HEK293 (cell line): ENCODE data around the gene GBF1.

Experiments
- CTCF ChIA-PET: fragments of 350-600 bp; formaldehyde crosslinking; extraction: SDS; loops from one replicate; lab custom pipeline; 2021; ENCODE audit warnings: antibody characterized with exemption; lab: Yijun Ruan, JAX
- POLR2A ChIA-PET: fragments of 300-600 bp; formaldehyde crosslinking; extraction: SDS; loops from one replicate; lab custom pipeline; 2020; ENCODE audit warnings: antibody characterized with exemption, inconsistent platforms; lab: Yijun Ruan, JAX
- H3K27ac ChIP-seq: fragments of 200-500 bp; sonication (Bioruptor generic); 2 replicates; pipeline ENCODE4 v1.5.1; 2014; ENCODE audit warnings: low read depth, low read length, control low read depth, inconsistent platforms; ENCODE audit errors: extremely low read depth
- H3K36me3 ChIP-seq, 2 experiments: fragments of 200-500 bp in 1 of 2; sonication (Bioruptor generic) in 1 of 2; 1 replicate in 1 of 2; 2 replicates in 1 of 2; pipeline ENCODE4 v1.5.1; 2014 to 2017; ENCODE audit warnings: inconsistent platforms in 2 of 2, low read length in 2 of 2; ENCODE audit not compliant: control insufficient read depth in 2 of 2, insufficient read depth in 1 of 2
- H3K4me1 ChIP-seq: fragments of 200-500 bp; sonication (Bioruptor generic); 2 replicates; pipeline ENCODE4 v1.5.1; 2014; ENCODE audit warnings: mild to moderate bottlenecking, low read length, inconsistent platforms; ENCODE audit not compliant: control insufficient read depth, insufficient read depth
- H3K4me3 ChIP-seq: 2 replicates; pipeline ENCODE4 v1.5.1; 2011; ENCODE audit warnings: low read depth, mild to moderate bottlenecking, control low read depth, low read length, moderate library complexity
- H3K9me3 ChIP-seq: fragments of 200-500 bp; sonication (Bioruptor generic); 2 replicates; pipeline ENCODE4 v1.5.1; 2014; ENCODE audit warnings: low read depth, low read length, inconsistent platforms; ENCODE audit not compliant: control insufficient read depth, insufficient read depth
- BCL11B ChIP-seq: fragments of 450-650 bp; formaldehyde crosslinking; IDR thresholded peaks from 2 replicates; pipeline ENCODE4 v1.5.1; 2016; ENCODE audit warnings: low read depth, missing biosample characterization, missing genetic modification characterization
- FEZF1 ChIP-seq: fragments of 450-650 bp; formaldehyde crosslinking; IDR thresholded peaks from 2 replicates; pipeline ENCODE4 v1.5.1; 2016; ENCODE audit warnings: missing biosample characterization, missing genetic modification characterization
- KLF7 ChIP-seq: fragments of 450-650 bp; formaldehyde crosslinking; IDR thresholded peaks from 2 replicates; pipeline ENCODE4 v1.5.1; 2016; ENCODE audit warnings: missing biosample characterization, missing genetic modification characterization, borderline replicate concordance
- MZF1 ChIP-seq: fragments of 450-650 bp; formaldehyde crosslinking; IDR thresholded peaks from 2 replicates; pipeline ENCODE4 v1.5.1; 2017; ENCODE audit warnings: missing biosample characterization, missing genetic modification characterization, borderline replicate concordance
- OVOL3 ChIP-seq: fragments of 450-650 bp; formaldehyde crosslinking; IDR thresholded peaks from 2 replicates; pipeline ENCODE4 v1.5.1; 2016; ENCODE audit warnings: missing biosample characterization, missing genetic modification characterization
- SALL2 ChIP-seq: fragments of 450-650 bp; formaldehyde crosslinking; IDR thresholded peaks from 2 replicates; pipeline ENCODE4 v1.5.0; 2017; ENCODE audit warnings: missing biosample characterization, mild to moderate bottlenecking, missing genetic modification characterization, borderline replicate concordance
- SP2 ChIP-seq: fragments of 450-650 bp; formaldehyde crosslinking; IDR thresholded peaks from 2 replicates; pipeline ENCODE4 v1.5.1; 2016; ENCODE audit warnings: missing biosample characterization, missing genetic modification characterization
- TCF7L2 ChIP-seq: IDR thresholded peaks from 2 replicates; pipeline ENCODE4 v1.6.1; 2011; ENCODE audit warnings: low read depth, mild to moderate bottlenecking, inconsistent platforms, low read length, moderate library complexity, borderline replicate concordance
- ZBTB7A ChIP-seq: fragments of 450-650 bp; formaldehyde crosslinking; IDR thresholded peaks from 2 replicates; pipeline ENCODE4 v1.5.1; 2016; ENCODE audit warnings: low read depth, missing biosample characterization, missing genetic modification characterization
- ZBTB8A ChIP-seq: fragments of 450-650 bp; formaldehyde crosslinking; IDR thresholded peaks from 2 replicates; pipeline ENCODE4 v1.5.1; 2016; ENCODE audit warnings: missing biosample characterization, missing genetic modification characterization
- ZNF16 ChIP-seq: fragments of 450-650 bp; formaldehyde crosslinking; IDR thresholded peaks from 2 replicates; pipeline ENCODE4 v1.5.1; 2016; ENCODE audit warnings: low read depth, missing biosample characterization, missing genetic modification characterization
- ZNF202 ChIP-seq: fragments of 450-650 bp; formaldehyde crosslinking; IDR thresholded peaks from 2 replicates; pipeline ENCODE4 v1.5.1; 2016; ENCODE audit warnings: missing biosample characterization, missing genetic modification characterization, borderline replicate concordance
- ZNF350 ChIP-seq: fragments of 450-650 bp; formaldehyde crosslinking; IDR thresholded peaks from 2 replicates; pipeline ENCODE4 v1.5.0; 2017; ENCODE audit warnings: missing biosample characterization, mild to moderate bottlenecking, missing genetic modification characterization
- ZNF404 ChIP-seq: fragments of 450-650 bp; formaldehyde crosslinking; IDR thresholded peaks from 2 replicates; pipeline ENCODE4 v1.5.1; 2017; ENCODE audit warnings: missing biosample characterization, missing genetic modification characterization
- ZNF501 ChIP-seq: fragments of 450-650 bp; formaldehyde crosslinking; IDR thresholded peaks from 2 replicates; pipeline ENCODE4 v1.5.1; 2016; ENCODE audit warnings: missing biosample characterization, missing genetic modification characterization
- ZNF529 ChIP-seq: fragments of 450-650 bp; formaldehyde crosslinking; IDR thresholded peaks from 2 replicates; pipeline ENCODE4 v1.5.1; 2017; ENCODE audit warnings: missing genetic modification characterization, missing biosample characterization; ENCODE audit not compliant: insufficient replicate concordance
- ZNF530 ChIP-seq: fragments of 450-650 bp; formaldehyde crosslinking; IDR thresholded peaks from 2 replicates; pipeline ENCODE4 v1.5.1; 2016; ENCODE audit warnings: low read depth, missing biosample characterization, missing genetic modification characterization
- ZNF555 ChIP-seq: fragments of 450-650 bp; formaldehyde crosslinking; conservative IDR thresholded peaks from 2 replicates; pipeline ENCODE4 v1.5.1; 2017; ENCODE audit warnings: missing biosample characterization, mild to moderate bottlenecking, missing genetic modification characterization, inconsistent platforms
- ZNF560 ChIP-seq: fragments of 450-650 bp; formaldehyde crosslinking; IDR thresholded peaks from 2 replicates; pipeline ENCODE4 v1.5.1; 2017; ENCODE audit warnings: missing biosample characterization, missing genetic modification characterization, borderline replicate concordance
- ZNF571 ChIP-seq: fragments of 450-650 bp; formaldehyde crosslinking; IDR thresholded peaks from 2 replicates; pipeline ENCODE4 v1.5.0; 2017; ENCODE audit warnings: missing biosample characterization, missing genetic modification characterization
- ZNF600 ChIP-seq: fragments of 450-650 bp; formaldehyde crosslinking; IDR thresholded peaks from 2 replicates; pipeline ENCODE4 v1.5.1; 2016; ENCODE audit warnings: missing biosample characterization, missing genetic modification characterization
- ZNF623 ChIP-seq: fragments of 450-650 bp; formaldehyde crosslinking; IDR thresholded peaks from 2 replicates; pipeline ENCODE4 v1.5.1; 2016; ENCODE audit warnings: missing biosample characterization, missing genetic modification characterization
- ZNF654 ChIP-seq: fragments of 450-650 bp; formaldehyde crosslinking; IDR thresholded peaks from 2 replicates; pipeline ENCODE4 v1.5.1; 2016; ENCODE audit warnings: low read depth, missing biosample characterization, missing genetic modification characterization
- ZNF664 ChIP-seq: fragments of 450-650 bp; formaldehyde crosslinking; IDR thresholded peaks from 2 replicates; pipeline ENCODE4 v1.5.1; 2016; ENCODE audit warnings: missing biosample characterization, missing genetic modification characterization
- ZNF785 ChIP-seq: fragments of 450-650 bp; formaldehyde crosslinking; IDR thresholded peaks from 2 replicates; pipeline ENCODE4 v1.5.1; 2016; ENCODE audit warnings: missing biosample characterization, missing genetic modification characterization
- ZNF837 ChIP-seq: fragments of 450-650 bp; formaldehyde crosslinking; IDR thresholded peaks from 2 replicates; pipeline ENCODE4 v1.5.1; 2016; ENCODE audit warnings: missing biosample characterization, missing genetic modification characterization
- TF ChIP-seq, protein P1 (sequence below): fragments of 450-650 bp; IDR thresholded peaks from 2 replicates; pipeline ENCODE4 v1.5.1; 2018; ENCODE audit warnings: missing biosample characterization, missing genetic modification characterization
- TF ChIP-seq, protein P2 (sequence below): fragments of 450-650 bp; formaldehyde crosslinking; IDR thresholded peaks from 2 replicates; pipeline ENCODE4 v1.5.1; 2016; ENCODE audit warnings: missing biosample characterization, missing genetic modification characterization

The GBF1 gene

DNA sequence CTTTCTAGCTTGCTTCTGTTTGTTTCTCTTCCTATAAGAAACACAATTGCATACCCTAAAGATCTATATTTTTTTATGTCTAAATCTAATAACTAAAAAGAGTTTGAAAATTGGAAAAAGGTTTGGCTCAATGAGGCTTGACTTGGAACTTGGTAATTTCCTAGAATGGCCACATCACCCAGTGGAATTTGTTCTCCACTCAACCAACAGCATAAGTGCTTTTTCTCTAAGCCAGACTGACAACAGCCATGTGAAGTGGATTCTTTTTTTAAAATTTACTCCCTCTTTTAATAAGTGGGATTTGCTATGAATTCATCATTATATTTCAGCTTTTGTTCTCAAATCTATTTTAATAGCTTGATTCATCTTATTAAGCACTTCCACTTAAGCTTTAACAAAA is 33.8 kb downstream of the GBF1 start:
- H3K4me1 ChIP-seq, result peaks cover 13% of the 10 kb centered on the region; the same call in 1 of the 2 replicates
- peaks cover 0 to 7% of the 10 kb centered on the region in 2 experiments; a peak in 1 of 3 replicates for H3K36me3 ChIP-seq
- no peaks in the 10 kb centered on the region for H3K9me3 ChIP-seq
- POLR2A ChIA-PET, result no interaction called here
- CTCF ChIA-PET, result interaction anchor here (0.6 to 0.8 kb wide), 4 partner anchors 34 to 95 kb away, joined by 3 to 5 read pairs (median 3); partner anchors contain the start of gene GBF1
- H3K4me3 ChIP-seq, result no peak overlapping the region
- no peak overlapping the region for H3K27ac ChIP-seq
- no peak for TF ChIP-seq TCF7L2
- TF ChIP-seq, protein P1, sequence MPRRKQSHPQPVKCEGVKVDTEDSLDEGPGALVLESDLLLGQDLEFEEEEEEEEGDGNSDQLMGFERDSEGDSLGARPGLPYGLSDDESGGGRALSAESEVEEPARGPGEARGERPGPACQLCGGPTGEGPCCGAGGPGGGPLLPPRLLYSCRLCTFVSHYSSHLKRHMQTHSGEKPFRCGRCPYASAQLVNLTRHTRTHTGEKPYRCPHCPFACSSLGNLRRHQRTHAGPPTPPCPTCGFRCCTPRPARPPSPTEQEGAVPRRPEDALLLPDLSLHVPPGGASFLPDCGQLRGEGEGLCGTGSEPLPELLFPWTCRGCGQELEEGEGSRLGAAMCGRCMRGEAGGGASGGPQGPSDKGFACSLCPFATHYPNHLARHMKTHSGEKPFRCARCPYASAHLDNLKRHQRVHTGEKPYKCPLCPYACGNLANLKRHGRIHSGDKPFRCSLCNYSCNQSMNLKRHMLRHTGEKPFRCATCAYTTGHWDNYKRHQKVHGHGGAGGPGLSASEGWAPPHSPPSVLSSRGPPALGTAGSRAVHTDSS (tag by site-specific recombination), result no peak
- no peak for TF ChIP-seq ZNF654 (tag by site-specific recombination)
- TF ChIP-seq SALL2 (tag by site-specific recombination), result no peak
- no peak for TF ChIP-seq ZNF571 (tag by site-specific recombination)
- TF ChIP-seq ZNF837 (tag by site-specific recombination), result no peak
- TF ChIP-seq ZNF623, result no peak
- TF ChIP-seq SP2 (tag by site-specific recombination), result no peak
- no peak for TF ChIP-seq BCL11B

DNA sequence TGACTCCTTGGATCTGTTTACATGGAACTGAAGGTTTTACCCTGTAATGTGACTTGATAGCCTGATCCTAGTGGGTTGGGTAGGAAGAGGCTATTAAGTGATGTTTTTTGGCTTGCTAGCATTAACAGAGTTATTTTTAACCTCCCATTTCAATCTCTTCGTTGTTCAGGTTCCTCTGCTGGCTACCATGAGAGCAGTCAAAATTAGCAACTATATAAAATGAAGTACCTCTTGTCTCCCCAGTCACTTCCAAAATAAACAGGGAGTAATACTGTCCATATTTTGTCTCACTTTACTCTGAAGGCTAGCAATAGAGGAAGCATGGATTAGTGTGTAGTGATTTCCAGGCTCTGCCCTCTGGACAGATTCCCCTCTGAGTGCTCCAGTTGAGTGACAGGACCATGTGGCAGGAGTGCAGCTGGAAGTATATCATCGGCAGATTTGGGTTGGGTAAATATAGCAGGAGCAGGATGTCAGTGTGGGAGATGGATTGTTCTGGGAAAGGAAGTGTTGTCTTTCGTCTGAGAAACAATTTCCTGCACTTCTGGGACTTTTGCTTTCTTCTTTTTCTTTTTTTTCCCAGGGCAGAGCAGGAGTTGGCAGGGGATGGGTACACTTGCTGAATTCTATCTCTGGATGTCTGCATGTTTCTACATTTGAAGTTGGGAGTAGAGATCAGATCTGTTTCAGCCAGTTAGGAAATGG is 35.2 kb downstream of the GBF1 start:
- Histone ChIP-seq H3K27ac (no peak overlapping the region), H3K9me3 (no peaks in the 10 kb centered on the region), H3K4me3 (no peak overlapping the region), H3K36me3 (peaks cover 0 to 7% of the 10 kb centered on the region in 2 experiments; a peak in 1 of 3 replicates), H3K4me1 (peaks cover 13% of the 10 kb centered on the region; the same call in 1 of the 2 replicates)
- ChIA-PET POLR2A (no interaction called here), CTCF (interaction anchor here (0.7 kb wide), 1 partner anchor 227 kb away, joined by 3 read pairs; no protein-coding TSS in a partner anchor)
- TF ChIP-seq KLF7 (tag by site-specific recombination) (no peak), ZNF530 (tag by site-specific recombination) (no peak), ZNF529 (tag by site-specific recombination) (no peak), ZNF501 (tag by site-specific recombination) (no peak), MZF1 (tag by site-specific recombination) (no peak), ZNF16 (no peak), ZBTB8A (no peak), ZNF785 (tag by site-specific recombination) (no peak), ZNF350 (no peak), ZNF600 (tag by site-specific recombination) (no peak), ZNF202 (tag by site-specific recombination) (no peak), ZNF555 (tag by site-specific recombination) (no peak), OVOL3 (tag by site-specific recombination) (no peak), FEZF1 (tag by site-specific recombination) (peak; percentile 62), ZNF404 (tag by site-specific recombination) (no peak), ZNF664 (tag by site-specific recombination) (peak; percentile 37; the same call in 1 of the 2 replicates), ZNF560 (tag by site-specific recombination) (no peak), ZBTB7A (tag by site-specific recombination) (no peak)
- TF ChIP-seq, protein P2, sequence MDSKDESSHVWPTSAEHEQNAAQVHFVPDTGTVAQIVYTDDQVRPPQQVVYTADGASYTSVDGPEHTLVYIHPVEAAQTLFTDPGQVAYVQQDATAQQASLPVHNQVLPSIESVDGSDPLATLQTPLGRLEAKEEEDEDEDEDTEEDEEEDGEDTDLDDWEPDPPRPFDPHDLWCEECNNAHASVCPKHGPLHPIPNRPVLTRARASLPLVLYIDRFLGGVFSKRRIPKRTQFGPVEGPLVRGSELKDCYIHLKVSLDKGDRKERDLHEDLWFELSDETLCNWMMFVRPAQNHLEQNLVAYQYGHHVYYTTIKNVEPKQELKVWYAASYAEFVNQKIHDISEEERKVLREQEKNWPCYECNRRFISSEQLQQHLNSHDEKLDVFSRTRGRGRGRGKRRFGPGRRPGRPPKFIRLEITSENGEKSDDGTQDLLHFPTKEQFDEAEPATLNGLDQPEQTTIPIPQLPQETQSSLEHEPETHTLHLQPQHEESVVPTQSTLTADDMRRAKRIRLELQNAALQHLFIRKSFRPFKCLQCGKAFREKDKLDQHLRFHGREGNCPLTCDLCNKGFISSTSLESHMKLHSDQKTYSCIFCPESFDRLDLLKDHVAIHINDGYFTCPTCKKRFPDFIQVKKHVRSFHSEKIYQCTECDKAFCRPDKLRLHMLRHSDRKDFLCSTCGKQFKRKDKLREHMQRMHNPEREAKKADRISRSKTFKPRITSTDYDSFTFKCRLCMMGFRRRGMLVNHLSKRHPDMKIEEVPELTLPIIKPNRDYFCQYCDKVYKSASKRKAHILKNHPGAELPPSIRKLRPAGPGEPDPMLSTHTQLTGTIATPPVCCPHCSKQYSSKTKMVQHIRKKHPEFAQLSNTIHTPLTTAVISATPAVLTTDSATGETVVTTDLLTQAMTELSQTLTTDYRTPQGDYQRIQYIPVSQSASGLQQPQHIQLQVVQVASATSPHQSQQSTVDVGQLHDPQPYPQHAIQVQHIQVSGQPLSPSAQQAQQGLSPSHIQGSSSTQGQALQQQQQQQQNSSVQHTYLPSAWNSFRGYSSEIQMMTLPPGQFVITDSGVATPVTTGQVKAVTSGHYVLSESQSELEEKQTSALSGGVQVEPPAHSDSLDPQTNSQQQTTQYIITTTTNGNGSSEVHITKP (tag by site-specific recombination), result peak; percentile 96
